ENCODE measurements around the gene EMILIN3. TPM values are rescaled to one million over a fixed set of nuclear protein-coding genes. Genes with fewer than 3 reads are reported as not detected.

Gene EMILIN3
- total RNA-seq, 1 experiment from 2014 or later: 11.7 TPM

GRCh38 chr20:41350408-41350962 is 16.1 kb downstream of the EMILIN3 start:
- no peaks in the 10 kb centered on the region for H3K36me3 ChIP-seq
- H3K9me3 ChIP-seq (replicated peaks): no peaks in the 10 kb centered on the region
- no peak for DNase-seq

GRCh38 chr20:41349943-41350342 is 16.7 kb downstream of the EMILIN3 start:
- no peak for DNase-seq
- H3K36me3 ChIP-seq: no peaks in the 10 kb centered on the region
- H3K27ac ChIP-seq: no peak overlapping the region
- peaks cover 8% of the 10 kb centered on the region for H3K4me1 ChIP-seq
- no peak overlapping the region for H3K4me3 ChIP-seq
- no peaks in the 10 kb centered on the region for H3K9me3 ChIP-seq (replicated peaks)
- no peaks in the 10 kb centered on the region for H3K27me3 ChIP-seq

More at GRCh38 chr20:41350408-41350962, 16.1 kb downstream of the EMILIN3 start:
- no peak overlapping the region for H3K4me3 ChIP-seq
- no peak overlapping the region for H3K27ac ChIP-seq
- peaks cover 3% of the 10 kb centered on the region for H3K4me1 ChIP-seq
- no peaks in the 10 kb centered on the region for H3K27me3 ChIP-seq

DNA sequence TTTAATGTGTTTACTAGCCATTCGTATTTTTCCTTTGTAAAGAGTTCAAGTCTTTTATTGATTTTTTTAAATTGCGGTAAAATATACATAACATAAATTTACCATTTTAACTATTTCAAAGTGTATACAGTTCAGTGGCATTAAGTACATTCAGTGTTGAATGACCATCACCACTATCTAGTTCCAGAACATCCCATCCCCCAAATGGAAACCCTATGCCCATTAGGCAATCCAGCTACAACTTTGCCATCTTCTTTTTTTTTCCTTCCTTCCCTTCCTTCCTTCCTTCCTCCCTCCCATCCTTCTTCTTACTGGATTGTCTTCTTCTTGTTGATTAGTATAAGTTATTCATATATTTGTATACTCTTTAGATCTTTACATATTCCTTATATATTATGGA is 17.4 kb downstream of the EMILIN3 start:
- H3K9me3 ChIP-seq (replicated peaks): no peaks in the 10 kb centered on the region
- peaks cover 9% of the 10 kb centered on the region for H3K4me1 ChIP-seq
- no peak overlapping the region for H3K27ac ChIP-seq
- H3K27me3 ChIP-seq: no peaks in the 10 kb centered on the region
- H3K4me3 ChIP-seq: no peak overlapping the region
- no peaks in the 10 kb centered on the region for H3K36me3 ChIP-seq
- no peak for DNase-seq

DNA sequence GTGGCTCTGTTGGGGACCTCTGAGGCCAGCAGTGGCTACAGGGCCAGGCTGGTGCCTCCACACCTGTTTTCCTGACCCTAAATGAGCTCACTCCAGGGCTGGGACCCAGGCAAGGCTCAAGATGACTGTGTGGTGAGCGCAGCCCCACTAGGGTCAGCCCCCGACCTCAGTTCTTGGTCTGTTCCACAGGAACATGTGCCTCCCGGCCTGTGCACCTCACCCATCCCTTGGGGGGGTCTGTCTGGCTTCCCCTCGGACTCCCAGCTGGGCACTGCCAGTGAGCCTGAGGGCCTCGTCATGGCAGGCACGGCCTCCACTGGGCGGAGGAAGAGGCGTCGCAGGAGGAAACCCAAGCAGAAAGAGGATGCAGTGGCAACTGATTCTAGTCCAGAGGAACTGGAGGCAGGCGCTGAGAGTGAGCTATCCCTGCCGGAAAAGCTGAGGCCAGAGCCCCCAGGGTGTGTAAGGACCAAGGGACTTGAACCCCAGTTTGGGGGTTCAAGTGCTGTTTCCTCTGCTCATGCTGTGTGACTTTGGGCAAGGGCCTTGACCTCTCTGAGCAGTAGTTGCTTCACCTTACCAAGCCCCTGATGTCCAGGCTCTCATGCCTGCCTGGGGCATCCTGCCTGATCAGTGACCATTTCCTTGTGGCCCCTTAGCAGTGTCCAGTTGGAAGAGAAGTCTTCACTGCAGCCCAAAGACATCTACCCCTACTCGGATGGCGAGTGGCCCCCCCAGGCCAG is 18.0 kb downstream of the EMILIN3 start:
- H3K9me3 ChIP-seq (replicated peaks): no peaks in the 10 kb centered on the region
- peaks cover 9% of the 10 kb centered on the region for H3K4me1 ChIP-seq
- no peaks in the 10 kb centered on the region for H3K27me3 ChIP-seq
- H3K27ac ChIP-seq: no peak overlapping the region
- no peaks in the 10 kb centered on the region for H3K36me3 ChIP-seq
- H3K4me3 ChIP-seq: no peak overlapping the region
- no peak for DNase-seq

- no peak for DNase-seq
- Histone ChIP-seq H3K9me3 (replicated peaks) (no peaks in the 10 kb centered on the region), H3K27me3 (no peaks in the 10 kb centered on the region), H3K36me3 (no peaks in the 10 kb centered on the region), H3K4me1 (peaks cover 9% of the 10 kb centered on the region), H3K27ac (no peak overlapping the region), H3K4me3 (no peak overlapping the region)
Observed at GRCh38 chr20:41347523-41348429, 18.8 kb downstream of the EMILIN3 start.

DNA sequence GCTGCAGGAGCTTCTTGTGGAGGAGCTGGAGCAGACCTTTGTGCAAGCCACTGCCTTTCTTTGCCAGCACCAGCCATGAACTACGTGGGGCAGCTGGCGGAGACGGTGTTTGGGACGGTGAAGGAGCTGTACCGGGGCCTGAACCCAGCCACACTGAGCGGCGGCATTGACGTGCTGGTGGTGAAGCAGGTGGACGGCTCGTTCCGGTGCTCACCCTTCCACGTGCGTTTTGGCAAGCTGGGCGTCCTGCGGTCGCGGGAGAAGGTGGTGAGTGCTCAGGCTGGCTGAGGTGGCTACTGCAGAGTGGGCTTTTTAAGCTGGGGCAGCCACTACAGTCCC is 20.9 kb downstream of the EMILIN3 start:
- Histone ChIP-seq H3K36me3 (no peaks in the 10 kb centered on the region), H3K27ac (peak overlapping the region; percentile 2), H3K9me3 (replicated peaks) (no peaks in the 10 kb centered on the region)

DNA sequence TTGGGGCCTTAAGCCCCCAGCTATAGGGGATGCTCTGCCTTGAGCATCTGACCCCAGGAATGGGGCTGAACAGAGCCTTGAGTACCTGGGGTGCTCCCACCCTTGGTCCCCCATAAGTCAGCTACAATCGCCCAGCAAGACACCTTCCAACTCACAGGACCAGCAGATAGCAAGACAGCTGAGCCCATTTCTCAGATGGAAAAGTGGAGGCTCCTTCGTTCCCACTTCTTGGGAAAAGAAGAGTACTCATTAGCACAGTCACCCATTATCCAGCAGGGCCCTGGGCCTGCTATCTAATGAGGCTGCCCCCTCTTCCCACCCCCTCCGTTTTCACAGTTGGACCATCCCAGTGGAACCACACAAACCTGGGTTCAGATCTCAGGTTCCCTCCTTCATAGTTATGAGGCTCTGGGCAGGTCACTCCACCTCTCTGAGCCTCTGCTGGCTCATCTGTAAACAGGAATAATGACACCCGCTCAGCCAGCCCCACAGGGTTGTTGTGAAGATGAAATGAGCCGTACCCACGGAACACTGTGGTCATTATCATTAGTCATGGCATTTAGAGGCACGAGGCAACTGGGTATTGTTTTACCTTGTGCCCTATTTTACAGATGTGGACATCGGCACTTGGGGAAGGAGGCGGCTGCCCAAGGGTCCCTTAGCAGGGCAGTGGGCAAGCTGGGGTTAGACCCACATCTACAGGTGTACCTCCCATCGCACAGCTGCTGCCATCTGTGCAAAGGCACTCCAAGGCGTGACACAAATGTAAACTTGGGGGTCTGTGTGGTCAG is 21.5 kb downstream of the EMILIN3 start:
- H3K9me3 ChIP-seq (replicated peaks): no peaks in the 10 kb centered on the region
- no peak overlapping the region for H3K4me3 ChIP-seq
- H3K36me3 ChIP-seq: no peaks in the 10 kb centered on the region
- peak overlapping the region; percentile 2 for H3K27ac ChIP-seq
- H3K27me3 ChIP-seq: no peaks in the 10 kb centered on the region
- peak; percentile 62 to 84 for DNase-seq
- H3K4me1 ChIP-seq: peaks cover 12% of the 10 kb centered on the region

More for the DNA sequence above, 20.9 kb downstream of the EMILIN3 start:
- Histone ChIP-seq H3K27me3 (no peaks in the 10 kb centered on the region), H3K4me3 (no peak overlapping the region), H3K4me1 (peaks cover 9% of the 10 kb centered on the region)
- no peak for DNase-seq

- peaks cover 12% of the 10 kb centered on the region for H3K4me1 ChIP-seq
- H3K27me3 ChIP-seq: no peaks in the 10 kb centered on the region
- no peaks in the 10 kb centered on the region for H3K9me3 ChIP-seq (replicated peaks)
- H3K4me3 ChIP-seq: no peak overlapping the region
- H3K27ac ChIP-seq: no peak overlapping the region
- DNase-seq: no peak
- H3K36me3 ChIP-seq: no peaks in the 10 kb centered on the region
Observed at GRCh38 chr20:41344477-41344876, 22.1 kb downstream of the EMILIN3 start.

- DNase-seq: no peak
- peaks cover 12% of the 10 kb centered on the region for H3K4me1 ChIP-seq
Observed at GRCh38 chr20:41342474-41343464, 23.8 kb downstream of the EMILIN3 start.

DNA sequence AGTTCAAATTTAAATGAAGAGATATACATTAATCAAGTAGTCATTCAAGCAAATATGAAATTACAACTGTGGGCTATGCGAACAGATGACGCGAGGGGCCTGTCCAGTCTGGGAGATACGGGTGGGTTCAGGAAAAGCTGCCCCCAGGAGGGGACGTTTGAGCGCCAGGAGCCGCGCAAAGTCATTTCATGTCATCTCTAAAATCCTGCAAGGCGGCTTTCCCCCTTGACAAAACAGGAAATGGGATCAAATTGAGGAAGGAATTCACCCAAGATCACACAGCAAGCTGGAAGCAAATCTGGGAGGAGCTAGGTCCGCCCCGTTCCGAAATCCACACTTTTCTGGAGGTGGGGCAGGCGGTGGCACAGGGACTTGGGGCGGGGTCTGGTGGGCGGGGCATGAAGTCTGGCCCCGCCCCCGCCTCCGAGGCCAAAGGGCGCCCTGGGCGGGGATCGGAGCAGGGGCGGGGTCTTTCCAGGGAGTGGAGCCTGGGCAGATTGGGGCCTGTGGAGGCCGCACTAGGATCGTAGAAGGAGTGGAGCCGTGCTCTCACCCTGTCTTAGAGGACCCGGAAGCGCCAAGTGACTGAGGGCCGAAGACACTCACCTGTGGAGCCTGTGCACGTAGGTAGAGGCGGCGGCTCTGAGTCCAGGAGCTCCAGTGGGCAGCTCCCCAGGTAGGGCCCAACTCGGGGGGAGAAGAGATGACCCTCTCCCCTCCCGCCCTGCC is 26.1 kb downstream of the EMILIN3 start, which contains the start of gene LPIN3:
LPIN3 (plus strand) TSS at position 495 of the 729 bp plus-strand sequence. CDS start 4,983 bp downstream, outside the sequence.
- H3K27ac ChIP-seq: no peak within 1 kb of the TSS
- H3K4me1 ChIP-seq: peaks cover 10% of the 10 kb centered on the region
- no peaks in the 10 kb centered on the region for H3K36me3 ChIP-seq
- peak; percentile 75 to 81 for DNase-seq
- H3K4me3 ChIP-seq: peak within 1 kb of the TSS; percentile 4; the same call in 1 of the 2 replicates
- no peaks in the 10 kb centered on the region for H3K27me3 ChIP-seq
- no peaks in the 10 kb centered on the region for H3K9me3 ChIP-seq (replicated peaks)

More at GRCh38 chr20:41342474-41343464, 23.8 kb downstream of the EMILIN3 start:
- Histone ChIP-seq H3K27ac (no peak overlapping the region), H3K27me3 (no peaks in the 10 kb centered on the region), H3K4me3 (no peak overlapping the region), H3K36me3 (no peaks in the 10 kb centered on the region), H3K9me3 (replicated peaks) (no peaks in the 10 kb centered on the region)

GRCh38 chr20:41339957-41340326 is 26.7 kb downstream of the EMILIN3 start:
- Histone ChIP-seq H3K4me1 (peaks cover 4% of the 10 kb centered on the region), H3K36me3 (no peaks in the 10 kb centered on the region), H3K4me3 (no peak overlapping the region), H3K27me3 (no peaks in the 10 kb centered on the region), H3K9me3 (replicated peaks) (no peaks in the 10 kb centered on the region), H3K27ac (no peak overlapping the region)
- peak; percentile 71 to 86 for DNase-seq

GRCh38 chr20:41336711-41337492 is 29.7 kb downstream of the EMILIN3 start:
- H3K9me3 ChIP-seq (replicated peaks): no peaks in the 10 kb centered on the region
- H3K27me3 ChIP-seq: no peaks in the 10 kb centered on the region
- H3K36me3 ChIP-seq: no peaks in the 10 kb centered on the region
- peaks cover 3% of the 10 kb centered on the region for H3K4me1 ChIP-seq
- no peak overlapping the region for H3K27ac ChIP-seq
- no peak for DNase-seq
- no peak overlapping the region for H3K4me3 ChIP-seq
